ENCODE measurements around the gene CHRNA5. TPM values are rescaled to one million over a fixed set of nuclear protein-coding genes. Genes with fewer than 3 reads are reported as not detected.
"Not testable (repeated sequence)": the region's sequence is repeated elsewhere in the genome, so short reads cannot be mapped to it uniquely, and the experiment has no call there.

CHRNA5 gene
- 1 to 10 TPM; 2.3 to 6.8 TPM for total RNA-seq

DNA sequence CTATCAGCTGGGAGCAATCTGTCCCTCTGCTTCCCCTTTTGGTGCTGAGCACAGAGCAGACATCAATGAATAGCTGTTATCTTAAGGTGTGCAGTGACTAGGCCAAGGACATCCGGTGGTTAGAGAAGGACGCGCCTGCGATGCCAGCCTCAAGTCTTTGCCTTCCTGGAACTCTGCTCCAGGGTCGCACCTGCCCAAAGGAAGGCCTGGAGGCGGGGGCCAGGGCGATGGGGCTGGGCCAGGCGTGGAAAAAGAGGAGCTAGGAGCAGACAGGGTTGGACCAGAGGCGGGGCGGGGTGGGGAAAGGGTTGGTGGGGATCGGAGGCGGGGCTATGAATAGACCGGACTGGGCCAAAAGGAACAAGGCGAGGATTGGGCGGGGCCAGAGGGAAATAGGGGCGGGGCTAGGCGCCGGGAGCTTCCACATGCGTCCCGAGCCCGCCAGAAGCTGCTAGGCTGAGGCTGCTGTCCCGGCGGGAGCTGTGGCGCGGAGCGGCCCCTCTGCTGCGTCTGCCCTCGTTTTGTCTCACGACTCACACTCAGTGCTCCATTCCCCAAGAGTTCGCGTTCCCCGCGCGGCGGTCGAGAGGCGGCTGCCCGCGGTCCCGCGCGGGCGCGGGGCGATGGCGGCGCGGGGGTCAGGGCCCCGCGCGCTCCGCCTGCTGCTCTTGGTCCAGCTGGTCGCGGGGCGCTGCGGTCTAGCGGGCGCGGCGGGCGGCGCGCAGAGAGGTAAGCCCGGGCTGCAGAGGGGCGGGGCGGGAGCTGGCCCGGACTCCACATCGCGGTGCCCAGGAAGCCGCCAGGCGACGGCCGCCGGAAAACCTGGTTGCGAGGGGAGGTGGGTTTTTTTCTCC, at the start of gene CHRNA5:
Gene CHRNA5, plus strand, starts transcription at position 424 of the 854 bp plus-strand sequence. Its CDS starts 200 bp downstream, at position 624.
- Mint-ChIP-seq H3K36me3 (no peaks in the 10 kb centered on the region), H3K27me3 (peaks cover 18% of the 10 kb centered on the region), H3K4me1 (peaks cover 26% of the 10 kb centered on the region), H3K9me3 (ENCODE audit: low read depth) (no peaks in the 10 kb centered on the region), H3K4me3 (peak within 1 kb of the TSS; percentile 79), H3K27ac (peak within 1 kb of the TSS; percentile 52)
- CTCF ChIA-PET: interaction anchor here (0.8 to 1.8 kb wide), 6 partner anchors 8 to 24 kb away, joined by 3 to 4 read pairs (median 3); no protein-coding TSS in a partner anchor
- DNase-seq: peak; percentile 55
- ATAC-seq: peak; percentile 82

DNA sequence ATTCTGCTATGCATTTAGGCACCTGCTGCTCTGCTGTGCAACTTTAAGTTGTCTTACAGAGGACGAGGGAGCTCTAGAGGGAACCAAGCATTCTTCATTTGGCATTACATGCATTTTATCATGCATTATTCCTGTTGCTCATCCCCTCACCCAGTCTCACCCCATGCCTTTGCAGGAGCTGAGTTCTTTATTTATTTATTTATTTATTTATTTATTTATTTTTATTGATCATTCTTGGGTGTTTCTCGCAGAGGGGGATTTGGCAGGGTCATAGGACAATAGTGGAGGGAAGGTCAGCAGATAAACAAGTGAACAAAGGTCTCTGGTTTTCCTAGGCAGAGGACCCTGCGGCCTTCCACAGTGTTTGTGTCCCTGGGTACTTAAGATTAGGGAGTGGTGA, 45.3 kb upstream of the CHRNA5 start:
- ATAC-seq; H3K4me1 Mint-ChIP-seq; H3K4me3 Mint-ChIP-seq; H3K27ac Mint-ChIP-seq; H3K36me3 Mint-ChIP-seq; H3K9me3 Mint-ChIP-seq (ENCODE audit: low read depth); CTCF ChIA-PET; DNase-seq; H3K27me3 Mint-ChIP-seq: not testable (repeated sequence)

DNA sequence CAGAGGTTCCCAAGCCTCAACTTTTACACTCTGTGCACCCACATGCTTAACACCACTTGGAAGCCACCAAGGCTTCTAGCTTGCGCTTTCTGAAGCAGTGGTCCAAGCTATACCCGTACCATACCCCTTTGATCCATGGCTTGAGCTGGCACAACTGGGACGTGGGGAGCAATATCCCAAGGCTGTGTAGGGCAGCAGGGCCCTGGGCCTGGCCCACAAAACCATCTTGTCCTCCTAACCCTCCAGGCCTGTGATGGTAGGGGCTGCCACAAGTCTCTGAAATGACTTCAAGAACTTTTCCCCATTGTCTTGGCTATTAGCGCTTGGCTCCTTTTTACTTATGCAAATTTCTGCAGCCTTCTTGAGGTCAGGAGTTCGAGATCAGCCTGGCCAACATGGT, 41.1 kb upstream of the CHRNA5 start:
- Mint-ChIP-seq H3K9me3 (ENCODE audit: low read depth) (no peaks in the 10 kb centered on the region), H3K36me3 (peaks cover 1% of the 10 kb centered on the region), H3K27ac (no peak overlapping the region), H3K27me3 (no peaks in the 10 kb centered on the region), H3K4me3 (no peak overlapping the region), H3K4me1 (no peaks in the 10 kb centered on the region)
- DNase-seq (no peak), ATAC-seq (no peak)
- CTCF ChIA-PET: no interaction called here

DNA sequence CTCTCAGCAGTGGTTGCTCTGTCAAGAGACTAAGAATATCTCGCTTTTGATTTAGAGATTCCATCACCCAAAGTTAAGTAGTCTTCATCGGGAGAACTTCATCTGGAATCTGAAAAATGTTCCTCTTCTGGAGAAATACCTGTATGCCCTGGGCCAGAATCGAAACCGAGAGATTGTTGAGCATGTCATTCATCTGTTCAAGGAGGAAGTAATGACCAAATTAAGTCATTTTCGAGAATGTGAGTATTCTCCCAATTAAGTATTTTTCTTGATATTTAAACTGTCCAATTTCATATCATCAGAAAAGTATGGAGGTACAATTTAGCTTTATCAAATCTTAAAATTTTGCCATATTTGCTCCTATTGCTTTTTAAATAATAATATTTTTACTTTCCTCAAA, 38.0 kb upstream of the CHRNA5 start:
- Mint-ChIP-seq H3K4me1 (no peaks in the 10 kb centered on the region), H3K27ac (no peak overlapping the region), H3K4me3 (no peak overlapping the region), H3K36me3 (peaks cover 1% of the 10 kb centered on the region), H3K27me3 (no peaks in the 10 kb centered on the region), H3K9me3 (ENCODE audit: low read depth) (no peaks in the 10 kb centered on the region)
- no peak for ATAC-seq
- CTCF ChIA-PET: no interaction called here
- DNase-seq: no peak

DNA sequence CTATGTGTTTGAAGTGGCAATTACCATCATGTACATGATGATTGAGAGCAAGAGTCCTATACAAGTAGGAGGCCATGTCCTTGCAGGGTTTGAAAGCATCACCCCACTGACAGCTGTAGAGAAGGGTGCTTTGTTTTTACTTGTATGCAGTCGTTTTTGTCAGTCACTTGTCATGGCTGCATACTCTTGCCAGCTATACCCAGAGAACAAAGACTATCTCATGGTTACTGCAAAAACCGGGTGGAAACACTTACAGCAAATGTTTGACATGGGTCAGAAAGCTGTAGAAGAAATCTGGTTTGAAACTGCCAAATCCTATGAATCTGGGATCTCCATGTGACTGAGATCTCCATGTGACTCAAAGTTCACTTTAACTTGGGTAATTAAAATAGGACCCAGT, 32.0 kb upstream of the CHRNA5 start:
- Mint-ChIP-seq H3K27me3 (no peaks in the 10 kb centered on the region), H3K36me3 (no peaks in the 10 kb centered on the region), H3K4me1 (no peaks in the 10 kb centered on the region), H3K27ac (no peak overlapping the region), H3K4me3 (no peak overlapping the region), H3K9me3 (ENCODE audit: low read depth) (no peaks in the 10 kb centered on the region)
- ATAC-seq (no peak), DNase-seq (no peak)
- CTCF ChIA-PET: interaction anchor here (0.6 kb wide), 1 partner anchor 50 kb away, joined by 3 read pairs; no protein-coding TSS in a partner anchor

DNA sequence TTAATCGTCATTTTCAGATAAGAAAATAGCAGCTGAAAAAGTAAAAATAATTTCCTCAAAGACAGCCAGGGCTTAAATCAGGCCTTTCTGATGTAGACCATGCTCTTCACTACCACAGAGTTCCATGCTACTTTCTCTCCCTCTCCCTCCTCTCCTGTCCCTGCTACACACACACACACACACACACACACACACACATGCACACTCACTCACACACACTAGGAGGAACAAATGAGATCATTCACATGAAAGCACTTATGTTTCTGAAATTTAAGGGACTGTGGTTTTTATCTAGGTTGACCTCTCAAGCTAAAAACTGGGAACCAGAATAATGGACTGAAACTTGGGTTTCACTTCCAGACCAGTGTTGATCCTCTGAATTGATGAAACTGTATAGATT, 29.2 kb upstream of the CHRNA5 start:
- H3K9me3 Mint-ChIP-seq (ENCODE audit: low read depth): no peaks in the 10 kb centered on the region
- peaks cover 4% of the 10 kb centered on the region for H3K4me1 Mint-ChIP-seq
- H3K27me3 Mint-ChIP-seq: no peaks in the 10 kb centered on the region
- DNase-seq (no peak), ATAC-seq (no peak)
- H3K36me3 Mint-ChIP-seq: peaks cover 2% of the 10 kb centered on the region
- H3K4me3 Mint-ChIP-seq: no peak overlapping the region
- CTCF ChIA-PET: no interaction called here
- H3K27ac Mint-ChIP-seq: no peak overlapping the region

DNA sequence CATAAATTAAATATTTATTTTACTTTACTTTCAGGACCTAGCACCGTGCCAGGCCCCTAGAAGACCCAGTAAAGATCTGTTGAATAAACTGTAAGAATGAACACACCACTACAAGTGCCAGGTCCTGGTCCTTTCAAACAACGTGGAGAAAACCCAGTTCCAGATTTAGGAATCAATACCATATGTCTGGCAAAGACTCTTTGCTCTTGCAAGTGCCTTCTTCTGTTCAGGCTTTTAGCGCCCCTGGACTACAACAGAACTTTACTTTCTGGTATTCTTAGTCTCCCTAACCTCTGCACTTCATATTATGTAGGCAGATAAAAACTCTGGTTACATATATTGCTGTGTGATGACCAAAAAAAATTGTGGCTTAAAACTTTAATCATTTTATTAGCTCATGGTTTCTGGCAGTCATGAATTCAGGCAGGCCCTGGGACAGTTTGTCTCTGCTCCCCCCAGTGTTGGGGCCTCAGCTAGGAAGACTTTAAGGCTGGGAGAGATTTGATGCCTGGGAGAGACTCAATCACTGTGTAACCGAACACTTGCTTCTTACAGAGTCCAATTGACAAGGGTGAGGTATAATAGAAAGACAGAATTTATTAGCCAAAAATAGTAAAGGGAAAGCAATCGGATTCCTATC, 27.9 kb upstream of the CHRNA5 start:
- peaks cover 12% of the 10 kb centered on the region for H3K4me1 Mint-ChIP-seq
- CTCF ChIA-PET: no interaction called here
- DNase-seq (no peak), ATAC-seq (no peak)
- H3K4me3 Mint-ChIP-seq: no peak overlapping the region
- peaks cover 12% of the 10 kb centered on the region for H3K36me3 Mint-ChIP-seq
- peak overlapping the region; percentile 8 for H3K27ac Mint-ChIP-seq
- H3K9me3 Mint-ChIP-seq (ENCODE audit: low read depth): no peaks in the 10 kb centered on the region
- H3K27me3 Mint-ChIP-seq: no peaks in the 10 kb centered on the region

DNA sequence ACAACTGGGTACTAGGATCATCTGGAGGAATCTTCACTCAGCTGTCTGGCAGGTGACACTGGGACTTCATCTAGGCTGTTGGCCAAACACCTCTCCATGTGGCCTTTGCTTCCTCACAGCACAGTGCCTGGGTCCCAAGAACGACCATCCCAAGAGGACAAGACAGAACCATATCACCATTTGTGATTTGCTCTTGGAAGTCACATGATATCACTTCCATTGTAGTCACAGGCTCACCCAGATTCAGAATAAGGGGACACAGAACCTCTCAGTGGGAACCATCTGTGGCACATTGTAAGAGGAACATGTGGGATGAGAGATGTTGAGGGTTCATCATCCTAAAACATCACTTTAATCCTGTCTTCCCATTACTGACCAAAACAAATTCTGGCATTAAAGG, 27.0 kb upstream of the CHRNA5 start:
- H3K9me3 Mint-ChIP-seq (ENCODE audit: low read depth): no peaks in the 10 kb centered on the region
- ATAC-seq (no peak), DNase-seq (no peak)
- peaks cover 21% of the 10 kb centered on the region for H3K4me1 Mint-ChIP-seq
- H3K36me3 Mint-ChIP-seq: peaks cover 22% of the 10 kb centered on the region
- no peak overlapping the region for H3K4me3 Mint-ChIP-seq
- CTCF ChIA-PET: no interaction called here
- H3K27ac Mint-ChIP-seq: no peak overlapping the region
- H3K27me3 Mint-ChIP-seq: no peaks in the 10 kb centered on the region

DNA sequence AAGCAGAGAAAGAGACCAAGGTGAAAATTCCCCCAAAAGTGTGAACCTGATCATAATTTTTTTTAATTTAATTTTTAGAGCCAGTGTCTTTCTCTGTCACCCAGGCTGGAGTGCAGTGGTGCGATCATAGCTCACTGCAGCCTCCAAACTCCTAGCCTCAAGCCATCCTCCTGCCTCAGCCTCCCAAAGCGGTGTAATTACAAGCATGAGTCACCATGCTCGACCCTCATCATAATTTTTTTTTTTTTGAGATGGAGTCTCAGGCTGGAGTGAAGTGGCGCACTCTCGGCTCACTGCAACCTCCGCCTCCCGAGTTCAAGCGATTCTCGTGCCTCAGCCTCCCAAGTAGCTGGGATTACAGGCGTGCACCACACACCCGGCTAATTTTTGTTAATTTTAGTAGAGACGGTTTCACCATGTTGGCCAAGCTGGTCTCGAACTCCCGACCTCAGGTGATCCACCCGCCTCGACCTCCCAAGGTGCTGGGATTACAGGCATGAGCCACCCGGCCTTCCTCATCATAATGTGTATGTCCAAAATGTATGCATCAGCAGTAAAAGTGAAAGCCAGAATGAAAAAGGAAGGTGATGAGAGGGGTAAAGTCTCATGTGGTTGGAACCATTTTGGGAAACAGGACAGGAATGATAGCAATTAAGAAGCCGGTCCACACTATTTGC, 25.7 kb upstream of the CHRNA5 start:
- Mint-ChIP-seq H3K36me3 (peaks cover 25% of the 10 kb centered on the region), H3K4me3 (peak overlapping the region; percentile 86), H3K27ac (peak overlapping the region; percentile 94), H3K4me1 (peaks cover 21% of the 10 kb centered on the region)
- CTCF ChIA-PET: interaction anchor here (0.5 to 2.0 kb wide), 7 partner anchors 9 to 751 kb away, joined by 3 to 8 read pairs (median 4); partner anchors contain the start of gene IREB2
- ATAC-seq; H3K27me3 Mint-ChIP-seq; H3K9me3 Mint-ChIP-seq (ENCODE audit: low read depth); DNase-seq: not testable (repeated sequence)

DNA sequence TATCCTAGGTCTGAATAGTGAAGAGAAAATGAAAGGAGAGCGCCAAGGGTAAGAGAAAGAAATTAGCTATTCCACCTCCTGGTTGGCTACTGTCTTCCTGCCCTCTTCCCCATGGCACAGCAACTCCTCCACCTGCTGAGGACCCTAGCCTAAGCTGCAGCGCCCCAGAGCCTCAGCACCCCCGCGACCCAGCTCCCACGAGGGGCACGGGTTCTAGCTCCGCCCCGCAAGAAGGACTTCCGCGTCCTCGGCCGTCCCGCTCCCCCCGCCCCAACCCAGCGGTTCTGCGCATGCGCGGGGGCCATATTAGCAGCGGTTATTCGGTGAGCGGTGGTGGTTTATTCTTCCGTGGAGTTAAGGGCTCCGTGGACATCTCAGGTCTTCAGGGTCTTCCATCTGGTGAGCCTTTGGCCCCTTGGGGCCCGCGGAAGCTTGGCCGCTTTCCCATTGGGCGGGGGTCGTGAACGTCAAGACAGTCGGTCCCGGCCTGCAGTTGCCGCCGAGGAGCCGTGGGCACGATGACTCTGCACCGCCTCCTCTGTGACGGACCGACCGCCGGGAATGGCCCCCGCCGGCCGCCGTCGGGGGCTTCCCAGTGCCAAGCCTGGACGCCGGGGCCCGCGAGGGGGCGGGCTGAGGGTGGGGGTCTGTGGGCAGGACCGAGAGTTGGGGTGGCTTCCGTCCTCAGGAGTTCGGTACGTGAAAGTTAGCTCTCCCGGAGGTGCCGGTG, 25.0 kb upstream of the CHRNA5 start, which contains the start of gene PSMA4:
Gene PSMA4, plus strand, starts transcription at position 304 of the 730 bp plus-strand sequence. CDS start 1,484 bp downstream, outside the sequence.
- no peaks in the 10 kb centered on the region for H3K27me3 Mint-ChIP-seq
- peaks cover 30% of the 10 kb centered on the region for H3K36me3 Mint-ChIP-seq
- ATAC-seq (peak; percentile 88), DNase-seq (peak; percentile 95)
- peaks cover 22% of the 10 kb centered on the region for H3K4me1 Mint-ChIP-seq
- CTCF ChIA-PET: interaction anchor here (0.5 to 2.0 kb wide), 7 partner anchors 9 to 751 kb away, joined by 3 to 8 read pairs (median 4); partner anchors contain the start of gene IREB2
- no peaks in the 10 kb centered on the region for H3K9me3 Mint-ChIP-seq (ENCODE audit: low read depth)
- peak within 1 kb of the TSS; percentile 94 for H3K27ac Mint-ChIP-seq
- H3K4me3 Mint-ChIP-seq: peak within 1 kb of the TSS; percentile 86

DNA sequence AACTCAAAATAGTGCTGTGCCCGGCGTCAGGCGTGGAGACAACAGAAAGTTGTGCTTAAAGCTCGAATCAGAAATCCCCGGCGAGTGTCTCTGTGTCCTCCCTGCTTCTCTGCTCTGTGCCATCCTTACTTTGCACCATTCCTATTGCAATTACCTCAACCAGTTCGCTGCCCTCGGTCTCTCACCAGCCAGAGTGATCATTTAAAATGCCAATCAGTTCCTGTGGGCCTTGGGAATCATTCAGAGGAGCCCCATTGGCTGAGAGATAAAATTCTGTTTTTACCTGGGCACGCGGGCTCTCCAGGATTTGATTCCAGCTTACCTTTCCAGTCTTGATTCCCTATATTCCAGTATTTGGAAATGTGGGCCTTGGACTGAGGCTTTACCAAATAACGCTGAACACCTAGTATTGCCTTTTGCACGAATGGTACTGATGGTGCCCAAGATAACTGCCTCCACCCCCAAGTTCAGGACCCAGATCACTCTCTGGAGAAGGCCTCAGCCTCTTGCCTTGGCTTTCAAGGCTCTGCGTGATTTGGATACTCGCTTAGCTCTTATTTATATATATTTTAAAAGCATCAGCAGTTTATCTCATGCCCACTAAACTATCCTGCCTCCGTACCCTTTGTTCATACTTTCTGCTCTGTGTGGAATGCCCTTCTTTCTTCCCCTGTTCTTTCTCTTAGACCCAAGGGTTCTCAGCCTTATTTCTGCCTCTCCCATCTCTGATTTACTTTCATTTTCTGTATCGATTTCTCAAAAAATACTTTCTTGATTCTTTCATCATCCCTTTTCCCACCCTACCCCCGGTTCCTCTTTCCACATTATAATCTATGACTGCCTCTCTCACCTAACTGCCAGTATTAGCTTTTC, 24.2 kb upstream of the CHRNA5 start:
- ATAC-seq: peak; percentile 21

DNA sequence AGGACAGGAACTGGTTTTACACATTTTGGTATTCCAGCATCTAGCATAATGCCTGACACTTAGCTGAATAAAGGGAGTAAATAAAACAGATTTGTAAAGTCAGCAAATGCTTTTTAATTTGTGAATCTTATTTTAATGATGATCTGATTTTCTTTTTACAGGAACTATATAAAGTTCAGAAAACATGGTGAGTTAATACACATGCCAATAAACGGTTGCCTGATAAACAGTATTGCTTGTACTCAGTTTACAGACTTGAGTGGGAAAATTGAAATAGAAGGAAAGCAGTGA, 23.6 kb upstream of the CHRNA5 start:
- CTCF ChIA-PET: interaction anchor here (0.6 to 1.2 kb wide), 4 partner anchors 24 to 199 kb away, joined by 3 read pairs; partner anchors contain the start of gene CHRNA5
- DNase-seq (no peak), ATAC-seq (no peak)
- Mint-ChIP-seq H3K36me3 (peaks cover 41% of the 10 kb centered on the region), H3K9me3 (ENCODE audit: low read depth) (no peaks in the 10 kb centered on the region), H3K27me3 (no peaks in the 10 kb centered on the region), H3K4me1 (peaks cover 22% of the 10 kb centered on the region), H3K27ac (peak overlapping the region; percentile 94), H3K4me3 (peak overlapping the region; percentile 86)

More for the DNA sequence above, 24.2 kb upstream of the CHRNA5 start:
- H3K27me3 Mint-ChIP-seq: no peaks in the 10 kb centered on the region
- peak; percentile 47 for DNase-seq
- H3K4me1 Mint-ChIP-seq: peaks cover 22% of the 10 kb centered on the region
- H3K36me3 Mint-ChIP-seq: peaks cover 38% of the 10 kb centered on the region
- H3K4me3 Mint-ChIP-seq: peak overlapping the region; percentile 86
- CTCF ChIA-PET: interaction anchor here (0.6 to 2.0 kb wide), 8 partner anchors 9 to 169 kb away, joined by 3 to 6 read pairs (median 3); partner anchors contain the start of gene CHRNA5
- H3K27ac Mint-ChIP-seq: peak overlapping the region; percentile 94
- no peaks in the 10 kb centered on the region for H3K9me3 Mint-ChIP-seq (ENCODE audit: low read depth)
